Renal cortical epithelial cell (primary cell): ENCODE data around the gene OVOL2. TPM values are rescaled to one million over a fixed set of nuclear protein-coding genes. Genes with fewer than 3 reads are reported as not detected.

Experiments
- DNase-seq: peaks from one replicate; pipeline ENCODE4 v3.0.0-alpha.2; 2011; ENCODE audit warnings: low read depth
- total RNA-seq: library from RNA; depleted of rRNA; stranded (reverse); fragments of >200 nt; gene quantifications from 2 replicates; pipeline ENCODE4 v1.2.3, GENCODE V29; 2014

The OVOL2 gene
- total RNA-seq, 1 donor from 2014 or later: 0.15 TPM

GRCh38 chr20:17985388-17986018, 72.2 kb downstream of the OVOL2 start:
- peak; percentile 52 for DNase-seq

GRCh38 chr20:17976305-17976704, 81.4 kb downstream of the OVOL2 start:
- DNase-seq: no peak

Other genes starting within 250 kb of the OVOL2 start
- 117 and 165 TPM in 2 replicates for gene SNX5, start 89.1 kb downstream of the OVOL2 start, total RNA-seq
- gene MGME1, start 88.9 kb downstream of the OVOL2 start, total RNA-seq: 7.8 and 12.9 TPM in 2 replicates
- 9.9 and 18.3 TPM in 2 replicates for gene KAT14, start 79.9 kb upstream of the OVOL2 start, total RNA-seq
- gene PET117, start 79.9 kb upstream of the OVOL2 start, total RNA-seq: 14.9 and 19.0 TPM in 2 replicates
- 20.7 and 24.5 TPM in 2 replicates for gene ZNF133, start 230.6 kb upstream of the OVOL2 start, total RNA-seq